T-helper 1 cell (primary cell): ENCODE measurements around the gene PDE8B.

Source experiments
- DNase-seq, 5 donors: peaks; one replicate each; pipeline ENCODE4 v3.0.0-alpha.2; 2012 to 2020

PDE8B gene

DNA sequence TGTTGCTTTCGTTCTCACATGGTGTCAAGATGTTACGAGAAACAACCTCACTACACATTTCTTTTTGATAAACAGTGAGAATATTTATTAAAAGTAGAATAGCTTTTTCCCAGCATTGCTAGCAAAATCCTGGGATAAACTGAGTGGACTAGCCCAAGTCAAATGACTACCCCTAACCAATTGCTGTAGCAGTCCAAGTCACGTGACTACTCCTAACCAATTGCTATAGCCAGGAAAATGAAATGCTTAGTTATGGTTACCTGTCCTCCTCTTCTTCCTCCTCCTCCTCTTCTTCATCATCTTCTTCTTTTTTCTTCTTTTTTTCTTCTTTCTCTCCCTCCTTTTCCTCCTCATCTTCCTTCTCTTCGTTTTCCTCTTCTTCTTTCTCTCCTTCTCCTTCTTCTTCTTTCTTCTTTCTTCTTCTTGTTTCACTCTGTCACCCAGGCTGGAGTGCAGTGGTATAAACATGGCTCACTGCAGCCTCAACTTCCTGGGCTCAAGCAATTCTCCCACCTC lies 85.4 kb downstream of the PDE8B start:
- DNase-seq, result no peak

DNA sequence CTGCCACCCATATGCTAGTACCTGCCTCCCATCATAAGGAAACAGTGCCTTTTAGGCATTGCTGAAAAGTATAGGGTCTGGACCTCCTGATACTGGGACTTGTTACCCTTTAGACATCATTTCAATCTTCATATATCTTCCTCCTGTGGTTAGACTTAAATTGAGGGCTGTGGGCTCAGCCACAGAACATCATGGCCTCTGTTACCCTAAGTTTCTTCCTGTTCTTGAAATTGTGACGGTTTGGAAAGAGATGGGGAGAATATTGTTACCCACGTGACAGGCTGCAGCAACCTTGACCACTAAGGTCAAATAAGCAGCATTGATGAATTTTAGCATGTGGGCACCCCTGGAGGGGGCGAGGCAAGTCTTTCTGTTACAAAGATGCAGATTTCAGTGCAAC lies 87.7 kb downstream of the PDE8B start:
- DNase-seq, result no peak

DNA sequence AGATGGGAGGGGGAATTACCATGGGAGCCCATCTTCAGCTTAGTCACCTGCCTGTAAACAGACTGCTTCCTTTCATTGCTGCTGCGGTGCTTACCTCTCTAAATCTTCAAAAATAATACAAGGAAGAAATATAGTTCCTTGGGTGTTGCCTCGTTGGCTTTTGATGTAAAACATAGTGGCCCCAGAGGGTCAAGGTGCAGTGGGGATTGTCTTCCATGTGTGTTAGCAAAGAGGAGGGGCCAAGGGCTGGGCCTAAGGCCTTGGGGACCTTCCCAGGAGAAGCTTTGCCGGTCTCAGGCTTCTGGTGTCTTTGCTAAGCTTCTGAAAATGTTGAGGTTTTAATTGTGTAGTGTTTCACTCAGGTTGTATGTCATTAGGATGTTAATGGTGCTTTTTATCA lies 90.0 kb downstream of the PDE8B start:
- no peak for DNase-seq

DNA sequence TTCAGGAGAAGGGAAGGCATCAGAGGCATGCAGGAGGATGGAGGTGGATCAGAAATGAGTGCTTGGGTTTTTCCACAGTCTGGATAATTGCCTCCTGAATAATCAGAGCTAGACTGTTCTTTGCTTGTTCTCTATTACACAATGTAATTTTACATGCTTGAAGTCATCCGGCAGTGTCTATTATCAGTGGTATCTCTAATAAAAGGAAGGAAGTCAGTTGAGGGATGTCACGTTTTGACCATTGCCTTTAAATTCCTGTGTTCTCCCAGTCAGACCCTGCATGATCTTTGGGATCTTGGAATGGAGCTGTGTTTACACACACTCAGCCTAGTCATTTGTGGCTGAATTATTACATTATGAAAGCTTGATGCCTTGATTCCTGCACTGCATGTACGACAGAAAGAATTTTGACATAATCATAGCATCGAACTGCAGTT lies 91.0 kb downstream of the PDE8B start:
- DNase-seq, result no peak

DNA sequence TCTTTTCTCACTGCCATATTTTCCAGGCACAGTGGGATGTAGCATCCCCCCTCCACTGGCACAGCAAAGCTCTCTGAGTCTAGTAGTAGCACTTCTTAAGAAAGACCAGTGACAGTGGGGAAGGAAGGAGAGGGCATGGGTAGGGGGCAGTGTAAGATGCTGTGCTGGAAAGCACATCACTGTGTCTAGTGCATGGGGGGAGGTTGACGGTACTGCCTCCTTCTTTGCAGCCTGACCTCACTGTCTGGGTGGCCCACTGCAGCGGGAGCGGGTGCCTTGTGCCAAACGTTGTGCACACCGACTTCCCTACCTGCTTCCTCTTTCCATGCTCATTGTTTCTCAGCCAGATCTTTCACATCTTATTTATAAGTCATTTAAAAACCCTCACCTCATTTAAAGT lies 91.8 kb downstream of the PDE8B start:
- no peak for DNase-seq

DNA sequence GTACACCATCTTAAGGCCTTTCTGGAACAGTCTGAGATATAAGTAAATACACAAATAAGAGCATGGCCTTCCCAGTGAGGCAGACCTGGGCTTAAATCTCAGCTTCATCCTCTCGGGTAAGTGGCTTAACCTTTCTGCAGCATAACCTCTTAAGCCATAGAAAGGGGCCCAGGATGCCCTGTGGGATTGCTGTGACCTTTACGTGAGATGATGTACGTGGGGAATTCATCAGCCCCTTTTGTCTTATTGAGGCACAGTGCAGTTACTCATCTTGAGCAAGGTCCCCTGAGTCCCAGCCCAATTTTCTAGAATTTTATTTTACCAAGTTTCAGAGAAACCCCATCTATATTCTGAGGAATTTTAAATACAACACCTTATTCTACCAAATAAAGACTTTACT lies 92.2 kb downstream of the PDE8B start:
- DNase-seq, result no peak

DNA sequence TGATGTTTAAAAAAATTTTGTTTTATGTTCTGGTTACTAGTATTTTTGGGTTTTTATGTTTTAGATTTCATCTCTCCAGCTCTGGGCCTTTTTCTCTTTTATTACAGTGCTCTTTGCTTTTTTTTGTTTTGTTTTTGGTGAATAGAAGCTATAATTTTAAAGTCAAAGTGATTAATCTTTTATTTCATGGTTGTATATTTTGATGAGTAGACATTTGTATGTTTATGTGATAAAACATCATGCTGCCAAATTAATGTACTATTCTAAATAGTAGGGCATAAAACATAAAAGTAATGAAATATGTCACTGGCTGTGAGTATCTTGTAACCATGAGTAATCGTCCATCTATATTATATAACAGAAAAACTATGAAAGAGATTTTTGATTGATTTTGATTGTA lies 93.9 kb downstream of the PDE8B start:
- no peak for DNase-seq

DNA sequence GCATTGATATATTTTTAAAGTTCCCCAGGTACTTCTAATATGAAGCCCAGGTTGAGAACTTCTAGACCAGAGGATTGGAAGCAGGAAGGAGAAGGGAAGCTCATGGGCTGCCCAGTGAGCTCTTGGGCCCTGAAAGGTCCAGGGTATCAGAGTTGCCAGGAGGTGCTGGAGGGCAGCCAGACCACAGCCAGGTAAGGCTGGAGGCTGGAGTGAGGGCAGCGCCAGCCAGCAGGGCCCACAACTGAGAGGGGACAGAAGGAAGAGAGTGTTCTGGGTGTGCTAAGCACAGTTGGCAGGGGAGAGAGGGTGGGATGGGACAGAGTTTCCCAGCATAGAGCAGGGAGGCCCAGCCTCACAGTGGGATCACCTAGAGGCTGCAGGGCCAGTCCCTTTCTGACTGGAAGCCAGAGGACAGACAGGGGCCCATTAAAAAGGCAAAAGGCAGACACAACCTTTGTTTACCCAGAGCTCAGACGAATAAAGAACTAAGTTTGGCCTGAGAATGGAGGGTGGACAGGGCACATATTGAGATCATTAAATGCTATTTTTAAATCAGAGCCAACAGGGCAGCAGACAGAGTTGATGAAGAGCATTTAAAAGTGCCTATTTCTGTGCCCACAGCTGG lies 94.9 kb downstream of the PDE8B start:
- no peak for DNase-seq

DNA sequence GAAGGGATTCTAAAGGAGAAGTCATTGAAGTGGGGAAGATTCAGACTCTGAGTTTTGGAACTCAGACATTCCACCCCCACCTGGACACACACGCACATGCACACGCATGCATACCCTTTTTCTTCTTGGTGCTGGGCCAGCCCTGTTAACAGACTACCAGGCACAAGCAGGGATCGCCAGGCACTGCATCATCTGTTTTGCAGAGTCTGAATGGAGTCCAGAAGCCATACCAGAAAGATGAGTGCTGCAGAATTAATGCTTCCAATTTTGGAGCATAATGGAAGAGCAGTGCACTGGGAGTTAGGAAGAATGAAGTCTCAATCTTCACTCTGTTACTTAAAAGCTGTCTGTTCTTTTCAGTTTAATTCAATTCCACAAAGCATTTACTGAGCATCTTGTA lies 95.5 kb downstream of the PDE8B start:
- no peak for DNase-seq

DNA sequence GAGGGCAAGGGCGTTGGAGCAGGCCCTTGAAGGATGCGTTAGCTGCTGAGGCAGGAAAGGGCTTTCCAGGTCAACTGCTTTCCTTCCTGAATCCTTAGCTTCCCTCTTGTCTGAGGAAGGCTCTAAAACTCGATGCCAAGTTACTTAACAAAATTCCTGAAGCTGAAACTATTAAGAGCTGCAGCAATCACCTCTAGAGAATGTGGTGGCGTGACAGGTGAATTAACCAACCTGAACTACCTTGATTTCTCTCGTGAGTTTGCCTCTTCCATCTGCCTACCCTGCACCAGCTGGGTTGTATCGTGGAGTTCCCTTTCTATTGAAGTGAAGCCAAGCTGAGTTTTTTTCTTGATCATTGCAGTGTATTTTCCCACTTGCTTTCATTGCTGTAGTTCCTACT lies 96.1 kb downstream of the PDE8B start:
- no peak for DNase-seq

DNA sequence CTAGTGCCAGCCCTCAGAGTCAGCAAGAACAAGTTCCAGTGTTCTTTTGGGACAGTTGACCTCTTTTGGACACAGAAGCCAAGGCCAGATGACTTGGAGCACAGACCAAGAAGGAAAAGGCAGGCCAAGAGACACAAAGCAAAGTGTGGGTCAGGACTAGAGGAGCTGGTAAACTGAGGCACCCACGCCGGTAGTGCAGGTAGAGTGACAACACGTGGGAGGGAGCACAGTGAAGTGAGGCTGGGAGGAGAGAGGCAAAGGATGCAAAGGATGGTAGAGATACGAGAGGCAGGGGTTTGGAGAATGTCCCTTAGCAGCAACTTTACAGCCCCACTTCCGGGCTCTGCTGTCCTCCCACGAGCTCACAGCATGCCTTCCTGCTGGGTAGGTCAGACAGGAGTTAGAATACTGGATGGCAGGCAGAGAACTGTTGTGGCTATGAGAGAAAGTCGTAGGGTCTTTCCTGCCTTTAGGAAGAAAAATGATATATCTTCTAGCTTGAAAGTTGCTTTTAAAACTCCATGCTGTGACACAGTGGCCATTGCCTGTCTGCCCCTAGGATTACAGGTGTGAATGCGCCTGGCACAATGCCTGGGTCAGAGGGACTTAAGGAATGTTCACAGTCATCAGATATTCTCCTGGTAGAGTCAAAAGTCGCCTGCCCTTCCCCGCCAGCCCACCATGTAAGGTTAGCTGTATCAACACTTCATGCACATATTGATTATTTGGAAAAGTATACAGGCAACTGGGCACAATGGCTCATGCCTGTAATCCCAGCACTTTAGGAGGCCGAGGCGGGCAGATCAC lies 97.9 kb downstream of the PDE8B start:
- no peak for DNase-seq

DNA sequence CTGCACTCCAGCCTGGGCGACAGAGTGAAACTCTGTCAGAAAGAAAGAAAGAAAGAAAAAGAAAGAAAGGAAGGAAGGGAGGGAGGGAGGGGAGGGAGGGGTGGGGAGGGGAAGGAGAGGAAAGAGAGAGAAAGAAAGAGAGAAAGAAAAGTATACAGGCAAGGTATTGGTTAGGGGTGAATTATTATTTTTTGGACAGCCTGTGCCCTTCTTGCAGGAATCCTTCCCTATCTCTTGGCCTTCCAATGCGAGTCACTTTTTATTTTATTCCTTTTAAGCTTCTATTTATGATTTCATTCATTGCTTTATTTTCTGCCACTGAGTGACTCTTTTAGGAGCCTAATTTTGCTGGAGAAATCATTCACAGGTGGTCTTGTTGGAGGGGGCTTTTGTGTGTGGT lies 98.7 kb downstream of the PDE8B start:
- DNase-seq, result no peak

DNA sequence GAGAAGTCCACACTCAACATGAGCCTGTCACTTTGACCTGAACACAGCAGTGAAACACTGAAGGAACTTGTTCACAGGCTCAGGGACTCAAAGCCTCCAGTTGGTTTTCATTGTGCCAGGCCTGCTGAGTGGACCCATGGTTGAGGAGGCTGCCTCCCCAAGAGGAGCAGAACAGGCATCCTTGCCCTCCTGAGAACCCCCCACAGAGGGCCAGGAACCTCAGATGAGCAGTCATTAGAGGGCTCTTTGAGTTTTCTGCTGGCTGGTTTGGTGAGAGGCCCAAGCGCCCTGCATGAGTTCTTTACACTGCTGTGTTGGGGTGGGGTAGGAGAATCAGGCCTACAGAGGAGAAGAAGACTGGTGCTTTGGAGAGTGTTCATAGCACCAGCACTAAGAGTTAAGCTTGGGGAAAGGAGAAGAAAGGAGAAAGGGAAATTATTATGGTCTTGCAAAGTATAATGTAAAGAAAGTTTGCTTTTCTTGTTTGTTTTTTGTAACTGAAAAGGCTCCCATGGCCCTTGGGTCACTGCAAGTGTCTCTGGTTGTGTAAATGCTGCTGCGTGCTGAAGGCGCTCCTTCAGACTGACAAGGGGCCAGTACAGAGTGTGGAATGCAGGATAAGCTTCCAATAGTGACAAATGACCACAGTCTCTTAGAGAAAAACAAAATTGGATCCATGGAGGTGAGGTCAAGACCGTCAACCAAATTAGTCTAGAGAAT lies 100.2 kb downstream of the PDE8B start:
- no peak for DNase-seq

DNA sequence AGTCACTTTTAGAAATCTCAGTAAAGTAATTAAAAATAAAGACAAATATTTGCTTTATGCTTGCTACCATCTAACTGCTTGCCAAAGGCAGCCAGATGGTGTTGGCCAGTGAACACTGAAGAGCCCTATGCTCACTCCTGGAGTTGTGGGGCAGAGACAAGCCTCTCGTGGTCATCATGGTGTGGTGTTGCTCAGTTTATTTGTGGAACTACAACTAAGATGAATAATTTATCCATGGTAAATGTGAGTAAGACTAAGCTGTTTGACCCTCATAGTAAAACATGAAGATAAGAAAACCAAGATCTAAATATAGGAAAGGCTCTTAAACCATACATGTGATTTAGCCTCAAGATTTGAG lies 100.7 kb downstream of the PDE8B start:
- DNase-seq, result no peak

DNA sequence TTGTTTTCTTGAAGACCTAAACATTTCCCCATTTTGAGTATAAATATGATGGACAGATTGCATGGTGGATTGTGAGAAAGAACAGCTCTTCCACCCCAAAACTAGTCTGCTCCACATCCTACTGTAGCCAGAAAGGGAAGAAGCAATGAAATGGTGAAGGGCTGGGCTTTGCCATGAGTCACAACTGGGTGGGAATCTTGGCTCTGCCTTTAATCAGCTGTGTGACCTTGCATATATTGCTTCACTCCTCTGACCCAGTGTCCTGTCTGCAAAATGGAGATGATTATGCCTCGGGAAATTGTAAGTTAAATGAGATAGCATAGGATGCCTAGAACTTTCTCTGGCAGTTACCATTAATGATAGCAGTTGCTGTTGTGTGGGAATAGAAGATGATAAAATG lies 101.9 kb downstream of the PDE8B start:
- DNase-seq, result no peak

DNA sequence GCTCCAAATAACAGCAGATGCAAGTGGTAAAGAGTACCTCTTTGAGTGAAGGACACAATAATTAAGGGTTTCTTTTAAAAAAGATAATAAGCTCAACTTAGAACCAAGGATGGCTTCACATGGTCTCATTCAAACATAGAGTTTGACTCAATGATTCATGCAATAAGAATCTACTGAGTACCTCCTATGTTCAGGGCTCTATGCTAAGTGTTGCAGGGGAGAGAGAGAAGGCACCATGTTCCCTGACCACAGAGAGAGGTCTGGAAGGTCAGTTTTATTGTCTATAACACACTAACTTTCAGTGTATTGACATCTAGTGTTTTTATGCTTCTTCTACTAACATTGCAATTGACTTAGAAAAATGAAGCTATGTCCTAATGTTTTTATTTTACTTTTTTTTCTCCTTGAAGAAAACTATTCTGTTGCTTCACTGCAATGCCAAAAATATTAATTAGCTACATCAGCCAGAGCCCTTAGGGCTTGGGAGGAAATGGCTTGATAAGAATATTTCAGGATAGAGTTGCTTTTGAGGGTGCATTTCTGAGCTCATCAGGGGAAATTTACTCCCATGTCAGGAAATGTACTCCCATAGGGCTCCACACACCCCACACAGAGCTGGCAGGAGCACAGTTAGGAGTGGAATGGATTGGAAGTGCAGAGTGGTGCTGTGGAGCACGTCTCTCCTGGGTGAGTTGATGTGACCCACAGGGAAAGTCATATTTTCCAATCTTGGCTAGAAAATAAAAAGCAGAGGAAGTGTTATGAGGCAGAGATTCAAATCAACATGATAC lies 106.6 kb downstream of the PDE8B start:
- DNase-seq, result no peak

DNA sequence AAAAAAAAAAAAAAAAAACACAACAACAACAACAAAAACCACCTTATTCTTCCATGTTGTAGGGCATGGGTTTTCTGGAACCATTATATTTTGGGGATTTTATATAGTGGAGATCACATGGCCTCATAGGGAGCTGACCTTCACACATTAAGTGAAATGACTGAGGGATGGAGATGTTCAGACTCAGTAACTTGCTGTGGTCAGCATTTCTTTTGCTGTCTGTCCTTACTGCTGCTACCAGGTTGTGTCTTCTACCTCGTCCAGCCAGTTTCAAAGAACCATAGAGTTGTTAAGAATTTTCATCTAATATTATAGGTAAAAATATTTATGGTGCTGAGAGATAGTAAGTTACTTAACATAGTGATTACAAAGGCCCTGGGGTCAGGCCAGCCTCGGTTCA lies 107.6 kb downstream of the PDE8B start:
- DNase-seq, result no peak

DNA sequence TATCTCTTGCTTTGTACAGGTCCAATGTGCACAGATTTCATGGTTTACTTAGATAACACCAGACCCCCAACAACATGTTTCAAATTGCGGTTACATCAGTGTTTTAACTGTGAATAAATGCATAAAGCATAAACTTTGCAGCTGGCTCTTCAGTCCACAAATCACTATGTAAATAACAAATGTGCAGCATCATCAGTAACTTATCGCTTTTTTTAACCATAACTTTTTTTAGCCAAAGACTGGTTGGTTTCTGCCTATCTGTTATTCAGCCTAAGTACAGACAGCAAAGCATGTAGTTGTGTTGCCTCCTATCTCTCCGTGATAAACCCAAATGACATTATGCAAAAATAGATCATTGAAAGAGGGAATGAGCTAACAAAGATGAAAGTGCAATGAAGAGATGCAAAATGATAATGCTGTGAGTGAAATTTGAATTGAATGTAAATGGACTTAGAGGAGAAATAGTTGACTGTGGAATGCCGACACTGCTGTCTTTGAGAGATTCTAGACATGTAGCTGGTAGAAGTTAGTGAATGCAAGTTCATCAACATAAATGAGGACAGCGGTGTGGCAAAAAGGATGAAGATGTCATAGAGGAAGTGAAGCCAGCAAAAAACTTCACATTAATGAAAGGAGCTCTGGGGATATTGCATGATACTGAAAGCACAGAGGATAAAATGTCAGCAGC lies 108.8 kb downstream of the PDE8B start:
- DNase-seq, result no peak

DNA sequence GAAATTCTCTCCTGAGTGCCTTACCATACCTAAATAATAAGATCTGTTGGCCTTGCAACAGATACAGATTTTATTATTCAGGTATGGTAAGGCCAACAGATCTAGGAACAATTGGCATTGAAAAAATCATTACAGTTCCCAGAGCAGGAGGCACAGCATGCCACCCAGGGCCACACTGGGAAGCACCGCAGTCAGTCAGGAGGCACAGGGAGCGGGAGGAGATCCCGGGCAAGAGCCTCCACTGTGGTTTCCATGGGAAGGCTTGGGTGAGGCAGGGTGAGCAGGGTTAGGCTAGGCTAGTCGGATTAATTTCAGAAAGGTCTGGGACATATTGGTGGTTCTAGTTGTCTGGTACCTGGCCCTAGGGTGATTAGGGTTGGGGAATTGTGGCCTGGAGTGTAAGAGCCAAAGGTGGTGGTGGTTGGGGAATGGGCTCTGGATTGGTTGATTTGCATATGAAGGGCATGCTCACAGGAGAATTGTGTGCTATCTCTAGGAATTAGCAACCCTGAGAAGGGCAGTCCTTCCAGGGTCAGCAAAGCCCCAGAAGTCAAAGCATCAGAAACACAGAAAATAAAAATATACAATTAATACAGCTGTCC lies 111.4 kb downstream of the PDE8B start:
- no peak for DNase-seq

DNA sequence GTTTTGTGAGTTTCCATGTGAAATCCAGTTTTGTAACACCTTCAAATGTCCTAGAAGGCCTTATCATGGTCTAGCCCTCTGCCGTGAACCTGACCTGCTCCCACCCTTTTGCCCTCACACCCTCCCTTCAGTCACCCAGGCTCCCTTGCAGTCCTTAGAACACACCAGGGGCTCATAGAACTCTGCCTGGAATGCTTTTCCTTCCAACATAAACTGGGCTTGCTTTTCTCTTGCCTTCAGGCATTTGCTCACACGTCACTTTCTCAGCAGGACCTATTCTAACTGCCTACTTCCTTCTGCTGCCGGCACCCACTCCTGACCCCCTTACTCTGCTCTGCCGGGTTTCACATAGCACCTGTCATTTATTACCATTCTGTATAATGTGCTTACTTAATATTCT lies 111.9 kb downstream of the PDE8B start:
- no peak for DNase-seq

DNA sequence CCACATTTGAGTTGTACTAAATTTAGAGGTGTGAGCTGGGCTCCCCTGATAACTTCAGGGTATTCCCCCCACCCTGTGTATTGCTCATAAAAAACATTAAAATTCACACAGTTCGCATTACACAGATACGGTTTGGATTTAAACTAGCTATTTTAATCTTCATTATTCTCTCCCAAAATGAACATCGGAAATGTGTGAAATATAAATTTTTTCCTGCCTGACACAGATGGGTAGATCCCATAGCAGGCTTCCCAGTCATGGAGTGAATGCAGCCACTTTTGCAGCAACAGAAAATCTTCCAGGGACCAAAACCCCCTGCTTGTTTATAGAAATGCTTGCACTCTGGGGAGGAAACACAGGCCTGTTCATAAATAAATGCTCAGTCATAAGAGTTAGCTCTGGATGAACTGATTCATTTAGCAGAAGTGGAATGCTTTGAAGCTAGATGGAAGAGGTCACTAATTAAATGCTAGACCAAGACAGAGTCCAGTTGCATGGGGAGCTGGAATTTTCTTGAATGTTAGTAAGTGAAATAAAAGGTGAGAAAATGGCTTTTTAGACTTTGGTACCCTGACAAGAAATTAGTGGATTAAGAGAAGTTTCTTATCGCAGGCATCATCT lies 115.6 kb downstream of the PDE8B start:
- DNase-seq, result no peak
